Breast epithelium (tissue), 3 donors: ENCODE measurements around the gene PRDM1.

Experiments used
- CTCF ChIP-seq, 3 donors: fragments of 450-650 bp; IDR thresholded peaks; one replicate each; pipeline ENCODE4 v1.5.1; 2016 to 2017; ENCODE audit warnings: antibody characterized with exemption in 3 of 3, mild to moderate bottlenecking in 3 of 3, moderate library complexity in 3 of 3
- POLR2A ChIP-seq: fragments of 450-650 bp; IDR thresholded peaks from one replicate; pipeline ENCODE4 v1.6.1; 2016; ENCODE audit warnings: antibody characterized with exemption, mild to moderate bottlenecking, moderate library complexity

- TF ChIP-seq POLR2A, result no peak
- TF ChIP-seq CTCF (IDR thresholded peaks at IDR 0.05), result no peak
Observed at GRCh38 chr6:106059331-106059730, 26.8 kb upstream of the PRDM1 start.
